Stimulated activated CD8-positive, alpha-beta memory T cell treated with anti-CD3 and anti-CD28 coated beads, Interleukin-15, amount 100 ng/mL, for 48 hours (primary cell): ENCODE results near the gene NBPF1.
"Not testable (repeated sequence)": the region's sequence is repeated elsewhere in the genome, so short reads cannot be mapped to it uniquely, and the experiment has no call there.

Experiments used
- DNase-seq, 2 donors: peaks; one replicate each; pipeline ENCODE4 v3.0.0-alpha.2; 2020; ENCODE audit warnings: low read depth in 2 of 2

NBPF1 gene

GRCh38 chr1:16613185-16614147, at the start of gene NBPF1:
TSS of gene NBPF1 (minus strand) at chr1:16613564.
- peak; percentile 96 to 98 for DNase-seq

- not testable (repeated sequence) for DNase-seq
These were observed 44.9 kb upstream of the NBPF1 start for GRCh38 chr1:16658234-16658633.

GRCh38 chr1:16656981-16657683, 43.8 kb upstream of the NBPF1 start:
- DNase-seq, result not testable (repeated sequence)

- not testable (repeated sequence) for DNase-seq
These were observed 43.2 kb upstream of the NBPF1 start for GRCh38 chr1:16656574-16656973.

GRCh38 chr1:16651560-16651959, 38.2 kb upstream of the NBPF1 start:
- DNase-seq, result not testable (repeated sequence)

GRCh38 chr1:16649960-16650359, 36.6 kb upstream of the NBPF1 start:
- not testable (repeated sequence) for DNase-seq

GRCh38 chr1:16649390-16649789, 36.0 kb upstream of the NBPF1 start:
- DNase-seq, result not testable (repeated sequence)

GRCh38 chr1:16648756-16649155, 35.4 kb upstream of the NBPF1 start:
- not testable (repeated sequence) for DNase-seq

GRCh38 chr1:16648250-16648649, 34.9 kb upstream of the NBPF1 start:
- DNase-seq, result not testable (repeated sequence)

- not testable (repeated sequence) for DNase-seq
These were observed 34.1 kb upstream of the NBPF1 start for GRCh38 chr1:16647179-16648176.

- not testable (repeated sequence) for DNase-seq
These were observed 33.4 kb upstream of the NBPF1 start for GRCh38 chr1:16646716-16647115.

GRCh38 chr1:16646061-16646664, 32.8 kb upstream of the NBPF1 start:
- not testable (repeated sequence) for DNase-seq

- not testable (repeated sequence) for DNase-seq
These were observed 32.1 kb upstream of the NBPF1 start for GRCh38 chr1:16645271-16646060.

GRCh38 chr1:16644482-16645270, 31.3 kb upstream of the NBPF1 start:
- peak; percentile 99 to 100 for DNase-seq

- DNase-seq, result no peak
These were observed 30.8 kb upstream of the NBPF1 start for GRCh38 chr1:16644193-16644481.

GRCh38 chr1:16643476-16644192, 30.3 kb upstream of the NBPF1 start:
- DNase-seq, result not testable (repeated sequence)

GRCh38 chr1:16643001-16643411, 29.6 kb upstream of the NBPF1 start:
- not testable (repeated sequence) for DNase-seq
